ENCODE data around the gene OTULIN.
A peak's percentile ranks its signal among the peaks of the same experiment; 100 is the strongest.

Gene OTULIN

GRCh38 chr5:14664270-14665100, at the start of gene OTULIN:
TSS of gene OTULIN (plus strand) at chr5:14664718. CDS start at chr5:14664826, 108 bp downstream.
- peak; percentile 81 for DNase-seq (ENCODE audit: low spot score)

- DNase-seq (ENCODE audit: low spot score) = no peak
These were observed 49.2 kb upstream of the OTULIN start for GRCh38 chr5:14615365-14615764.

- DNase-seq (ENCODE audit: low spot score) = no peak
These were observed 47.1 kb upstream of the OTULIN start for GRCh38 chr5:14617441-14617840.

- DNase-seq (ENCODE audit: low spot score) = no peak
These were observed 37.2 kb upstream of the OTULIN start for GRCh38 chr5:14627270-14627669.

GRCh38 chr5:14628346-14628745, 36.2 kb upstream of the OTULIN start:
- peak; percentile 55 for DNase-seq (ENCODE audit: low spot score)

GRCh38 chr5:14630671-14631070, 33.8 kb upstream of the OTULIN start:
- no peak for DNase-seq (ENCODE audit: low spot score)

GRCh38 chr5:14635656-14636055, 28.9 kb upstream of the OTULIN start:
- DNase-seq (ENCODE audit: low spot score) = no peak

- no peak for DNase-seq (ENCODE audit: low spot score)
These were observed 23.8 kb upstream of the OTULIN start for GRCh38 chr5:14640765-14641164.

GRCh38 chr5:14644623-14645237, 19.8 kb upstream of the OTULIN start:
- DNase-seq (ENCODE audit: low spot score) = no peak

- no peak for DNase-seq (ENCODE audit: low spot score)
These were observed 14.5 kb upstream of the OTULIN start for GRCh38 chr5:14650052-14650451.

- DNase-seq (ENCODE audit: low spot score) = no peak
These were observed 9.3 kb upstream of the OTULIN start for GRCh38 chr5:14655146-14655741.

- no peak for DNase-seq (ENCODE audit: low spot score)
These were observed 7.6 kb upstream of the OTULIN start for GRCh38 chr5:14656898-14657297.

- DNase-seq (ENCODE audit: low spot score) = no peak
These were observed 4.5 kb upstream of the OTULIN start for GRCh38 chr5:14659821-14660607.

GRCh38 chr5:14660833-14661232, 3.7 kb upstream of the OTULIN start:
- DNase-seq (ENCODE audit: low spot score) = no peak

GRCh38 chr5:14662721-14663260, 1.7 kb upstream of the OTULIN start:
- no peak for DNase-seq (ENCODE audit: low spot score)

GRCh38 chr5:14663734-14664269, 716 bp upstream of the OTULIN start:
- DNase-seq (ENCODE audit: low spot score) = no peak

- DNase-seq (ENCODE audit: low spot score) = peak; percentile 20
These were observed 744 bp downstream of the OTULIN start for GRCh38 chr5:14665101-14665822.

- DNase-seq (ENCODE audit: low spot score) = peak; percentile 72
These were observed 1.4 kb downstream of the OTULIN start for GRCh38 chr5:14665949-14666348.

GRCh38 chr5:14666357-14666756, 1.8 kb downstream of the OTULIN start:
- DNase-seq (ENCODE audit: low spot score) = no peak

GRCh38 chr5:14667290-14667689, 2.8 kb downstream of the OTULIN start:
- DNase-seq (ENCODE audit: low spot score) = no peak

- peak; percentile 13 for DNase-seq (ENCODE audit: low spot score)
These were observed 3.3 kb downstream of the OTULIN start for GRCh38 chr5:14667770-14668169.

Measured in CD4-positive, alpha-beta T cell treated with Interleukin-2 at 100 ng/mL for 4 hours (primary cell).